Loucy (cell line): ENCODE results near the gene BBOF1.

ENCODE experiments used
- CTCF ChIP-seq: fragments of 200-600 bp; sonication (generic); conservative IDR thresholded peaks from 2 replicates; pipeline ENCODE4 v1.5.1; 2014; ENCODE audit warnings: mild to moderate bottlenecking, antibody characterized with exemption, low read length
- EZH2phosphoT487 ChIP-seq: fragments of 200-600 bp; IDR thresholded peaks from 2 replicates; pipeline ENCODE4 v1.6.1; 2018; ENCODE audit warnings: antibody characterized with exemption, mild to moderate bottlenecking, moderate library complexity, borderline replicate concordance

DNA sequence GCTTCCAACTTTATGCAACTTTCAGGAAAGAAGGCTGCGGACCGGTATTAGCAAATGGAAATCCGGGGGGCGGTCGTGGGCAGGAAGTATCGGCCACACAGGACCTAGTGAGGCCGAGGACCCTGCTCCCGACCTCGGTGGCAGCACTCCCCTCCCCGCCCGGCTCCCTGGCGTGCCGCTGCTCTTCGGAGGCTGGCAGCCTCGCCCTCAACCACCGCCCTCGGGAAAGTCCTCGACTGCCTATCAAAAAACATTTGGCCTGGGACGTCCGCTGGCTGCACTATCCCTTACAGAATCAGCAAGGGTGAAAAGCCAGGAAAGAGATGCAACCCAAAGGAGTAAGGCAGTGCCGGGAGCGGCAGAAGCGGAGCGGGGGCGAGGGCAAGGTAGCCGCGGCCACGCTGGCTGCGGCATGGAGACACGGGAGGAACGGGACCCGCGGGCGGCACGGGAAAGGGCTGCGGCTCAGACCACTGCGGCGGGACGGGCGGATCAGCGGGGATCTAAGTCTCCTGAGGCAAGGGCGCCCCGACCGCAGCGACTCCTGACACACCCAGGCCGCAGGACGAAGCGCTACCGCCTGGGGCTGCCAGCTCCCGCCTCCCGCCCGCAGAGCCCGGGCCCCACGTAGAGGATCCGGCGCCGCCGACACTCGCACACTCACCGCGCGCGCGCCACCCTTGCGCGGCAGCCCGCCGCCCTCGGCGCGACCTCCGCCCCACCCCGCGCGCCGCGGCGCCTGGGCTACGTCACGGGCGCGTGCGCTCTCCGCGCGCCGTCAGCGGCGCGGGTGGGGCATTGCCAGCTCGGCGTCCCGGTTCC, at the start of gene BBOF1, which contains the start of gene ENTPD5:
- TF ChIP-seq CTCF: no peak
- TF ChIP-seq EZH2phosphoT487: no peak
